HG03196 (cell line): ENCODE data around the gene ZNF26.
A peak's percentile ranks its signal among the peaks of the same experiment; 100 is the strongest.
"Not testable (repeated sequence)": the region's sequence is repeated elsewhere in the genome, so short reads cannot be mapped to it uniquely, and the experiment has no call there.

ENCODE experiments used
- ATAC-seq: cut with Tn5 transposase; IDR thresholded peaks from one replicate; pipeline ENCODE4 v1.9.1; 2021; ENCODE audit not compliant: unreplicated experiment

The ZNF26 gene

GRCh38 chr12:132955094-132956010 is 30.8 kb upstream of the ZNF26 start:
- ATAC-seq = peak; percentile 22

DNA sequence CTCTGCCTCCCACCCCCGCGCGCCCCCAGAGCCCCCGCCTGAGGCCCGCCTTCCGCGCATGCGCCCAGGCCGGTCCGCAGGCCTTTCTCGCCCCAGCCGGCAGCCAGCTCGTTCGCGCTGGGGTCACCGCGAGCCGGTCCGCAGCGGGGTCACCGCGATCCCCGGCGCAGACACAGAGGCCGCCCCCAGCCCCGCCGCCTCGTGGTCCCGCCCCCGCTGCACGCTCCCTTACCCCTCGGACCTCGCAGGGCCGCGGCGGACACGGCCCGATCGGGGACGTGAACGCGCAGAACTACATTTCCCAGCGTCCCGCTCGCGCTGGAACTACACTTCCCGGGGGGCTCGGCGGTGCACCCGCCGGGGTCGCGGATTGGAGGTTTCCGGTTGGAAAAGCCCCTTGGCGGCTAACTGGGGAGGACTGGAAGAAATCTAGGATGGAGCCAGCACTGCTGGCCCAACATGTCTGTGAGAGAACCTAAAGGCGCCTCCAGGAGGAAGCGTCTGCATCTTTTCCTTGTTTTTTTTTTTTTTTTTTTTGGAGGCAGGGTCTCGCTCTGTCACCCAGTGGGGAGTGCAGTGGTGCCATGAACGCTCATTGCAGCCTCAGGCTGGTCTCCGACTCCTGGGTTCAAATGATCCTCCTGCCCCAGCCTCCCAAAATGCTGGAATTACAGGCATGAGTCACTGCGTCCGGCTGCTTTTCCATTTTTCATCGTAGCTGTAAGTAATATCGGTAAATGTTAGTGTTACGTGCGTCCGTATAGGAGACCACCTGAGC is 30.0 kb upstream of the ZNF26 start, which contains the start of gene ZNF605:
Gene ZNF605 (minus strand): TSS at position 296 of the 778 bp plus-strand sequence. CDS start 10,671 bp downstream, outside the sequence.
- peak; percentile 97 for ATAC-seq

- not testable (repeated sequence) for ATAC-seq
Observed at GRCh38 chr12:132961790-132962189, 24.4 kb upstream of the ZNF26 start.

DNA sequence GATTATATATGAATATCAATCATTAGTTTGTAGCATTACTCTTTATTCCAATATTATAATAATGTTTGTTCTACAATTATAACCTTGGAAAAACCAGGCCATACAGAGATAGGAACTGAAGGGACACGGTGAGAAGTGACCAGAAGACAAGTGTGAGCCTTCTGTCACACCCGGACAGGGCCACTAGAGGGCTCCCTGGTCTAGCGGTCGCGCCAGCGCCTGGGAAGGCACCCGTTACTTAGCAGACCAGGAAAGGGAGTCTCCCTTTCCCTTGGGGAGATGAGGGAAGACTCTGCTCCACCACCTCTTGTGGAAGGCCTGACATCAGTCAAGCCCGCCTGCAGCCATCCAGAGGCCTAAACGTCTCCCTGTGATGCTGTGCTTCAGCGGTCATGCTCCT is 22.2 kb upstream of the ZNF26 start:
- not testable (repeated sequence) for ATAC-seq

DNA sequence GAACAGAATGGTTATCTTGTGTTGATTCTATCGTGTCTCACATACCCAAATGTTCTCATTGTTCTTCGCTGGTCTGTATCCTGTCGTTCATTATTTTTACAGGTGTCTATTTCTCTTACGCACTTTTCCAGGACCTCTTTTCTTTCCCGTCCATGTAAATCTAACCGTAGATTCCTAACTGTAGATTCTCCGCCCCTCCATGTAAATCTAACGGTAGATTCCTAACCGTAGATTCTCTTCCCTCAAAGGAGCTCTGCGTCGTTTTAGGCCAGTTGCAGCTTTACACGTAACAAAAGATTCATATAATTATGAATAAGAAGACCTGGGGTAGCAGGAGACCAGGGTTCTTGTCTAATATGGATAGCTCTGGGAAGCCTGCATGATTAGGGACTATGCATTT is 20.4 kb upstream of the ZNF26 start:
- no peak for ATAC-seq

GRCh38 chr12:132966676-132967415 is 19.3 kb upstream of the ZNF26 start:
- no peak for ATAC-seq

DNA sequence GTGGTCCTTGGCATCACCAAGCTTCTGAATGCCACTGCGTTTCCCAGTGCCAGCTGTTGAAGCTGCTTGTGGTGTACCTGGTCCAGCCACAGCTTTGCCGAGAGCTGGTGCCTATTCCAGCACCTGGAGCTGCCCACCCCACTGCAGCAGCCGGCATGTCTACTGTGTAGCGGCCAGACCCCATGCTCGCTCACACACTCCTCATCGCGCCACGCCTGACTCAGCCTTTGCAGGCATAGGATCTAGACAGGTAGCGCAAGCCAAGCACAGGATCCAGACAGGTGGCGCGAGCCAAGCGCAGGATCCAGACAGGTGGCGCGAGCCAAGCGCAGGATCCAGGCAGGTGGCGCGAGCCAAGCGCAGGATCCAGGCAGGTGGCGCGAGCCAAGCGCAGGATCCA is 18.4 kb upstream of the ZNF26 start:
- no peak for ATAC-seq

DNA sequence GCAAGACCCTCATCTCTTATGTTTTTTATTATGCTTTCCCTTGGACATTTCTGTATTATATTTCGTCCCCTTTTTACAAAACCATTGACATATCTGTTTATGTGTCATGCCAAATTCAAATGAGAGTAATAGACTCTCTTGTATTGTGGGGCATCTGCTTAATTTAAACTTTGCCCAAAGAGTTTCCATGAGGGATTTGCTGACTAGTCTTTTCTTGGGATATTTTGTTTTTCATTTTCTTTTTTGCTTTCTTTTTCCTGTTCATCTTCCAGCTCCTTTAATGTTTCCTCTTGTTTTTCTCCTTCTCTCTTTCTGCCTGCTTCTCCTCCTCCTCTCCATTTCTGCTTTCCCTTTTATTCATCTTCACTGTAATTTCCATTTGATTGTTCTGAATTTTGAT is 13.8 kb upstream of the ZNF26 start:
- no peak for ATAC-seq

- not testable (repeated sequence) for ATAC-seq
Observed at GRCh38 chr12:132976870-132977269, 9.3 kb upstream of the ZNF26 start.

GRCh38 chr12:132986885-132987225 is 688 bp downstream of the ZNF26 start:
- ATAC-seq = peak; percentile 18

GRCh38 chr12:132998741-132999140 is 12.6 kb downstream of the ZNF26 start:
- no peak for ATAC-seq

DNA sequence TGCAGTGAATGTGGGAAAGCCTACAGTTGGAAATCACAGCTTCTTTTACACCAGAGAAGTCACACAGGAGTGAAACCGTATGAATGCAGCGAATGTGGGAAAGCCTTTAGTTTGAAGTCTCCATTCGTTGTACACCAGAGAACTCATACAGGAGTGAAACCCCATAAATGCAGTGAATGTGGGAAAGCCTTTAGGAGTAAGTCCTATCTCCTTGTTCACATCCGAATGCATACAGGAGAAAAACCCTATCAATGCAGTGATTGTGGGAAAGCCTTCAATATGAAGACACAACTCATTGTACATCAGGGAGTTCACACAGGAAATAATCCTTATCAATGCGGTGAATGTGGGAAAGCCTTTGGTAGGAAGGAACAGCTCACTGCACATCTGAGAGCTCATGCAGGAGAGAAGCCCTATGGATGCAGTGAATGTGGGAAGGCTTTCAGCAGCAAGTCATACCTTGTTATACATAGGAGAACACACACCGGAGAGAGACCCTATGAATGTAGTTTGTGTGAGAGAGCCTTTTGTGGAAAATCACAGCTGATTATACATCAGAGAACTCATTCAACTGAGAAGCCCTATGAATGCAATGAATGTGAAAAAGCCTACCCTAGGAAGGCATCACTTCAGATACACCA is 24.6 kb downstream of the ZNF26 start:
- ATAC-seq = no peak

DNA sequence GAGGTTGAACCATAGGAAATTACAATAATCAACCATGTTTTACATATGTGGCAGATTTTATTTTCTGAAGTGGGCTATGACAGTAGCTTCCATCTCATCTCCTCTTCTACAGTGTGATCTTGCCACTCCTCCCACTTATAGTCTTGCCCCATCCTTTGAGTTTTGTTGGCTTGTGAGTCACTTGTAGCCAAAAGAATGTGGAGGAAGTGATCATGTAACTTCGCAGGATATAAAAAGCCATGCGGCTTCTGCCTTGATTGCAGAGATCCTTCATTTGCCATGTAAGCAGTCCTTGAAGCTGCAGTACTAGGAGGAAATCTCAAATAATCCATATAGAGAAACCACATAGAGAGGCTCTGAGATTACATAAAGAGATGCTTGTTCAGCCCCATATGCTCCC is 37.4 kb downstream of the ZNF26 start:
- ATAC-seq = no peak

GRCh38 chr12:133026996-133027395 is 40.8 kb downstream of the ZNF26 start:
- ATAC-seq = no peak

GRCh38 chr12:133037207-133038005 is 51.2 kb downstream of the ZNF26 start, which contains the start of gene ZNF84:
Gene ZNF84, plus strand, starts transcription at chr12:133037509. Its CDS starts 3,959 bp downstream, at chr12:133041468.
- ATAC-seq = peak; percentile 87

DNA sequence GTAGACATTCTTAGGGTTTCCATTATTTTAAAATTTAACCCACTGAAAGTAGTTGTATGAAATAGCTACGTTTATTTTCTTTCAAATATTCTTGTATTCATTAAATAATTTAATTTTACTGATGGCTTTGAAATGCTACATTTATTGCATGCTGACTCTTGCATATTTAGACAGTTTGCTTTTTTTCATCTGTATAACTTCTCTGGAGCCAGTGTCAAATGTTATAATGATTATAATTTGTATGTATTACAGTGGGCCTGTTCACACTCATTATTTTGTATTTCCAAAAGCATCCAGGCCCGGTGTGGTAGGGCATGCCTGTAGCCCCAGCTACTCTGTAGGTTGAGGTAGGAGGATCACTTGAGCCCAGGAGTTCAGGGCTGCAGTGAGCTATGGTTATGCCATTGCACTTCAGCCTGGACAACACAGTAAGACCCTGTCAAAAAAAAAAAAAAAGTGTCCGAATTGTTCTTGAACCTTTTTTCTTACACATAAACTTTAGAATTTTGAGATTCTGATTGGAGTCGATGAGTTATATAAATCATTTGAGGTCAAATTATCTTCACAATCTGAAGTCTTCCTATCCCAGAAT is 52.0 kb downstream of the ZNF26 start:
- no peak for ATAC-seq

DNA sequence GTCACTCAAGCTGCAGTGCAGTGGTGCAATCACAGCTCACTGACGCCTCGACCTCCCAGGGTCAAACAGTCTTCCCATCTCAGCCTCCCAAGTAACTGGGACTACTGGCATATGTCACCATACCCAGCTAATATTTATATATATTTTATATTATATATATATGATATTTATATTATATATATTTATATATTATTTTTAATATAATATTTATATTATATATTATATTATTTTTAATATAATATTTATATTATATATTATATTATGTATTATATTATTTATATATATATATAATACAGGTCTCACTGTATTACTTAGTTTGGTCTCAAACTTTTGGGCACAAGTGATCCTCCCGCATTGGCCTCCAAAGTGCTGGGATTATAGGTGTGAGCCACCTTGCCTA is 60.5 kb downstream of the ZNF26 start:
- ATAC-seq = no peak

DNA sequence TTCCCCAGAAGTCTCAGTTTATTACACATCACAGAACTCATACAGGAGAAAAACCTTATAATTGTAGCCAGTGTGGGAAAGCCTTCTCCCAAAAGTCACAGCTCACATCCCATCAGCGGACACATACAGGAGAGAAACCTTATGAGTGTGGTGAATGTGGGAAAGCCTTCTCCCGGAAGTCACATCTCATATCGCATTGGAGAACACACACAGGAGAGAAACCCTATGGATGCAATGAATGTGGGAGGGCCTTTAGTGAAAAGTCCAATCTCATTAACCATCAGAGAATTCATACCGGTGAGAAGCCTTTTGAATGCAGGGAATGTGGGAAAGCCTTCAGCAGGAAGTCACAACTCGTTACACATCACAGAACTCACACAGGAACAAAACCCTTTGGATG is 71.3 kb downstream of the ZNF26 start:
- ATAC-seq = no peak
